Activated CD4-positive, alpha-beta T cell treated with anti-CD3 and anti-CD28 coated beads, Interleukin-2, amount 50 U/mL, for 4 hours (primary cell): ENCODE results near the gene GTF2I.
"Not testable (repeated sequence)": the region's sequence is repeated elsewhere in the genome, so short reads cannot be mapped to it uniquely, and the experiment has no call there.

Source experiments
- DNase-seq, 2 experiments: peaks; one replicate each; pipeline ENCODE4 v3.0.0-alpha.2; 2020

The GTF2I gene

GRCh38 chr7:74783595-74783994 is 126.1 kb downstream of the GTF2I start:
- DNase-seq = not testable (repeated sequence)

- DNase-seq = peak; percentile 92 to 96
These were observed 131.0 kb downstream of the GTF2I start for GRCh38 chr7:74788369-74789150.

DNA sequence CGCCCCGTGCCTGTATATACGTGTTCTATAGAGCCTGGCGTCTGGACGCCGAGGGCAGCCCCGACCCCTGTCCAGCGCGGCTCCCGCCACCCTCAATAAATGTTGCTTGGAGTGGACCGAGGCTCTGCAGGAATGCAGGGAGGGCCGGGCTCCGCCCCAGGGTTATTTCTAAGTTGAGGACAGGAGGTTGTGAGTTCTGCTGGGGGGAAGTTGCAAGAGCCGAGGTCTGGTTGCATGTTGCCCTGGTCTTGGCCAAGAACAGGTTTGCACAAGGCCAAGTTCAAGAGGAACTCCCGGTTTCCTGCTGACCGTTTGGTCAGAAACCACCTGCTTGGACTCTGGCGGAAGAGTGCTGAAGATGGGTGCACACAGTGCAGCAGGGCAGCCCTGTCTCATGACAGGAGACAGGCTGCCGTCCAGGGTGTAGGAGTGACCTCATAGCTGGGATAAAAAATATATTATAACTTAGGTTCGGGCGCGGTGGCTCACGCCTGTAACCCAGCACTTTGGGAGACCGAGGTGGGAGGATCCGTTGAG is 131.8 kb downstream of the GTF2I start:
- DNase-seq = not testable (repeated sequence)

DNA sequence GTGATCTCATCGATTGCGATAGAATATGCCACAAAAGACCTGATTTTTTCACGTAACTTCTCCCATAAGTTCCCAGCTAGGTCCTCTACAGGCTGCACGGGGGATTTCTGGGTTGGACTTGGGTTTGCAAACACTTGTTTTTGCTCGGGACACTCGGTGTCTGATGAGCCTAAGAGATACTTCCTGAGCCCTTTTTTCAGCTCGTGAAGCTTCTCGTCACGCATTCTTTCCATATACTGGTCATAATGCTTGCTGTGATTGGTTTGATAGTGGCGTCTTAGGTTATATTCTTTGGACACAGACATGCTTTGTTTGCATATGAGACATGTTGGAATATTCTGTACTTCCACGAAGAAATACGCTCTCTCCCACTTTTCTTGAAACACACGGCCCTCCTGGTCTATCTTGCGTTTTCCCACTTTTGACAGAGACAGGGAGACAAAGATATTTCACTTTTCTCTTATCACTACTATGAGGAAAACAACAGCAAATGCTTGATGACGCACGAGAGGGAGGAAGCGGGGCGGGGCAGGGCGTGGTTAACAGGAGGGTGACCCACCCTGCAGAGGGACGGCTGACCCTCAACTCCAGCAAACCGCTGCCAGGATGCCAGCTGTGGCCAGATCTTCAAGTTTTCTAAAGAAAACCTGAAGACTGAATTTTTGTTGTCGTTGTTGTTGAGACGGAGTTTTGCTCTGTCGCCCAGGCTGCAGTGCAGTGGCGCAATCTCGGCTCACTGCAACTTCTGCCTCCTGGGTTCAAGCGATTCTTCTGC is 140.5 kb downstream of the GTF2I start:
- DNase-seq = not testable (repeated sequence)

GRCh38 chr7:74798644-74799043 is 141.1 kb downstream of the GTF2I start:
- DNase-seq = not testable (repeated sequence)
